ENCODE results near the gene ASGR2.
"Not testable (repeated sequence)": the region's sequence is repeated elsewhere in the genome, so short reads cannot be mapped to it uniquely, and the experiment has no call there.

- TF ChIP-seq CTCF (IDR thresholded peaks at IDR 0.05; ENCODE audit: low read length); EZH2 (optimal IDR thresholded peaks at IDR 0.05; ENCODE audit: low read depth, low read length); EZH2phosphoT487 (IDR thresholded peaks at IDR 0.05; ENCODE audit: low read length): not testable (repeated sequence)
Measured at GRCh38 chr17:7088442-7088841, 26.2 kb downstream of the ASGR2 start.

All from MM.1S (cell line).